Keratinocyte (primary cell): ENCODE measurements around the gene INTS6L. TPM values are rescaled to one million over a fixed set of nuclear protein-coding genes. Genes with fewer than 3 reads are reported as not detected.

Source experiments
- DNase-seq: peaks from one replicate; pipeline ENCODE4 v3.0.0-alpha.2; 2011; ENCODE audit warnings: low read depth, missing footprints, low spot score
- FAIRE-seq: peaks from 2 replicates; lab custom pipeline; 2011; peaks lifted over from hg19 to GRCh38; lab: Jason Lieb, UNC
- H2AFZ ChIP-seq: 2 replicates; pipeline ENCODE4 v1.6.0; 2012; ENCODE audit warnings: low read length, control low read depth, inconsistent platforms; ENCODE audit not compliant: control insufficient read depth
- H3K27ac ChIP-seq: 2 replicates; pipeline ENCODE4 v1.5.1; 2011; ENCODE audit warnings: low read length; ENCODE audit not compliant: control insufficient read depth, insufficient read depth
- H3K27me3 ChIP-seq: 3 replicates; pipeline ENCODE4 v1.6.0; 2011; ENCODE audit warnings: low read length; ENCODE audit not compliant: control insufficient read depth, insufficient read depth; ENCODE audit errors: extremely low read depth
- H3K36me3 ChIP-seq, 2 experiments: 2 replicates in 1 of 2; 3 replicates in 1 of 2; pipeline ENCODE4 v1.5.1; 2011; ENCODE audit warnings: low read length in 2 of 2, mild to moderate bottlenecking in 1 of 2; ENCODE audit not compliant: control insufficient read depth in 2 of 2, insufficient read depth in 2 of 2; ENCODE audit errors: extremely low read depth in 1 of 2
- H3K4me1 ChIP-seq: 3 replicates; pipeline ENCODE4 v1.5.1; 2011; ENCODE audit warnings: low read length; ENCODE audit not compliant: control insufficient read depth, insufficient read depth; ENCODE audit errors: extremely low read depth
- H3K4me2 ChIP-seq: 3 replicates; pipeline ENCODE4 v1.6.0; 2011; ENCODE audit warnings: low read depth, low read length; ENCODE audit not compliant: control insufficient read depth, insufficient read depth; ENCODE audit errors: extremely low read depth
- H3K4me3 ChIP-seq, 3 experiments: fragments of 200-600 bp in 1 of 3; sonication (generic) in 1 of 3; 2 replicates in 2 of 3; 3 replicates in 1 of 3; pipeline ENCODE4 v1.5.1; 2011 to 2016; ENCODE audit warnings: low read length in 3 of 3, mild to moderate bottlenecking in 3 of 3, control low read depth in 2 of 3, inconsistent platforms in 1 of 3, low read depth in 1 of 3, mixed read lengths in 1 of 3, mixed run types in 1 of 3, moderate library complexity in 1 of 3; ENCODE audit not compliant: control insufficient read depth in 2 of 3, insufficient read depth in 2 of 3; ENCODE audit errors: extremely low read depth in 1 of 3
- H3K79me2 ChIP-seq: 2 replicates; pipeline ENCODE4 v1.6.0; 2012; ENCODE audit warnings: low read length; ENCODE audit not compliant: control insufficient read depth, insufficient read depth
- H3K9ac ChIP-seq: 3 replicates; pipeline ENCODE4 v1.6.0; 2011; ENCODE audit warnings: low read length; ENCODE audit not compliant: control insufficient read depth, insufficient read depth; ENCODE audit errors: extremely low read depth
- H3K9me1 ChIP-seq: 3 replicates; pipeline ENCODE4 v1.6.0; 2011; ENCODE audit warnings: low read length; ENCODE audit not compliant: control insufficient read depth, insufficient read depth; ENCODE audit errors: extremely low read depth
- H3K9me3 ChIP-seq: 2 replicates; pipeline ENCODE4 v1.5.1; 2012; ENCODE audit warnings: low read depth, low read length; ENCODE audit not compliant: control insufficient read depth
- H4K20me1 ChIP-seq: 3 replicates; pipeline ENCODE4 v1.6.0; 2011; ENCODE audit warnings: low read length; ENCODE audit not compliant: control insufficient read depth, insufficient read depth; ENCODE audit errors: extremely low read depth
- CTCF ChIP-seq, 3 experiments: IDR thresholded peaks in 1 of 3; conservative IDR thresholded peaks in 1 of 3; optimal IDR thresholded peaks in 1 of 3; 2 replicates in 2 of 3; 3 replicates in 1 of 3; pipeline versions ENCODE3 to v1.5.1; 2011; ENCODE audit warnings: low read length in 3 of 3, mild to moderate bottlenecking in 3 of 3, moderate library complexity in 2 of 3, control low read depth in 1 of 3, inconsistent platforms in 1 of 3; ENCODE audit not compliant: insufficient read depth in 2 of 3; ENCODE audit errors: extremely low read depth in 1 of 3
- EZH2 ChIP-seq: IDR thresholded peaks from one replicate; pipeline ENCODE4 v1.6.1; 2012; ENCODE audit warnings: inconsistent platforms, mild to moderate bottlenecking, low read length, moderate library complexity
- dilution Hi-C: fragments of 300-500 bp; cut with MboI; formaldehyde crosslinking; loops from one replicate; pipeline ENCODE4 v1.7.0; 2020; ENCODE audit warnings: low sequenced_read_pairs; ENCODE audit not compliant: extremely low pct_ligation_motif_present
- polyA plus RNA-seq, 5 experiments: library from polyadenylated mRNA; depleted of rRNA in 3 of 5; stranded (reverse) in 3 of 5; stranded (forward) in 1 of 5; unstranded in 1 of 5; fragments of >200 nt; gene quantifications; 1 replicate in 1 of 5; 2 replicates in 3 of 5; 3 replicates in 1 of 5; pipeline versions ENCODE4 v1.2.1 to v1.2.3, GENCODE V29; 2011 to 2012; ENCODE audit warnings: missing spikeins in 2 of 5, low read depth in 1 of 5, low replicate concordance in 1 of 5

INTS6L gene
- polyA plus RNA-seq, 1 donor (not counting 4 experiments of a cell fraction or from before 2014, with no cell fraction given) = 14.5 TPM

GRCh38 chrX:135481696-135482179, 38.7 kb upstream of the INTS6L start:
- FAIRE-seq = no peak
- no peaks in the 10 kb centered on the region for H3K9me1 ChIP-seq
- no peaks in the 10 kb centered on the region for H3K36me3 ChIP-seq
- H3K9ac ChIP-seq = no peak overlapping the region
- H3K9me3 ChIP-seq = no peaks in the 10 kb centered on the region
- DNase-seq = no peak
- no peaks in the 10 kb centered on the region for H4K20me1 ChIP-seq
- dilution Hi-C loops = no loop called here
- no peak overlapping the region for H3K27ac ChIP-seq
- H3K4me1 ChIP-seq = no peaks in the 10 kb centered on the region
- no peak for TF ChIP-seq CTCF (optimal IDR thresholded peaks at IDR 0.05 in 1 of 3, IDR thresholded peaks at IDR 0.05 in 1 of 3, conservative IDR thresholded peaks at IDR 0.05 in 1 of 3; ENCODE audit: extremely low read depth in 1 of 3, insufficient read depth in 2 of 3, low read length in 3 of 3)
- no peak for TF ChIP-seq EZH2
- no peak overlapping the region for H3K4me3 ChIP-seq
- H3K4me2 ChIP-seq = no peak overlapping the region
- no peaks in the 10 kb centered on the region for H3K27me3 ChIP-seq
- no peaks in the 10 kb centered on the region for H3K79me2 ChIP-seq
- H2AFZ ChIP-seq = no peak overlapping the region

GRCh38 chrX:135484641-135485289, 35.7 kb upstream of the INTS6L start:
- no peak overlapping the region for H3K4me2 ChIP-seq
- dilution Hi-C loops = no loop called here
- H3K9ac ChIP-seq = no peak overlapping the region
- DNase-seq (no peak), FAIRE-seq (peak; percentile 26)
- no peaks in the 10 kb centered on the region for H3K79me2 ChIP-seq
- H3K4me3 ChIP-seq = no peak overlapping the region
- no peak overlapping the region for H3K27ac ChIP-seq
- no peaks in the 10 kb centered on the region for H3K27me3 ChIP-seq
- H3K9me1 ChIP-seq = no peaks in the 10 kb centered on the region
- no peak overlapping the region for H2AFZ ChIP-seq
- no peaks in the 10 kb centered on the region for H4K20me1 ChIP-seq
- no peaks in the 10 kb centered on the region for H3K4me1 ChIP-seq
- H3K9me3 ChIP-seq = no peaks in the 10 kb centered on the region
- TF ChIP-seq CTCF (optimal IDR thresholded peaks at IDR 0.05 in 1 of 3, IDR thresholded peaks at IDR 0.05 in 1 of 3, conservative IDR thresholded peaks at IDR 0.05 in 1 of 3; ENCODE audit: extremely low read depth in 1 of 3, insufficient read depth in 2 of 3, low read length in 3 of 3) = peak; percentile 53 to 67 (median 60)
- TF ChIP-seq EZH2 = no peak
- no peaks in the 10 kb centered on the region for H3K36me3 ChIP-seq
